GM19240 (cell line): ENCODE measurements around the gene ACTG1.
A peak's percentile ranks its signal among the peaks of the same experiment; 100 is the strongest.

Experiments used
- DNase-seq: peaks from one replicate; pipeline ENCODE4 v3.0.0; 2011; ENCODE audit warnings: low spot score; ENCODE audit not compliant: insufficient read length

ACTG1 gene

GRCh38 chr17:81481815-81482505 lies 30.6 kb downstream of the ACTG1 start:
- no peak for DNase-seq

- DNase-seq, result no peak
These were observed 31.4 kb downstream of the ACTG1 start for GRCh38 chr17:81481073-81481799.

- DNase-seq, result no peak
These were observed 32.2 kb downstream of the ACTG1 start for GRCh38 chr17:81480140-81481072.

GRCh38 chr17:81479175-81480071 lies 33.2 kb downstream of the ACTG1 start:
- DNase-seq, result no peak

GRCh38 chr17:81478119-81478518 lies 34.5 kb downstream of the ACTG1 start:
- DNase-seq, result no peak

- no peak for DNase-seq
These were observed 35.4 kb downstream of the ACTG1 start for GRCh38 chr17:81477173-81477572.

- no peak for DNase-seq
These were observed 36.0 kb downstream of the ACTG1 start for GRCh38 chr17:81476635-81477034.

- DNase-seq, result no peak
These were observed 36.5 kb downstream of the ACTG1 start for GRCh38 chr17:81476097-81476496.

- DNase-seq, result no peak
These were observed 37.6 kb downstream of the ACTG1 start for GRCh38 chr17:81474958-81475357.

GRCh38 chr17:81473019-81473418 lies 39.6 kb downstream of the ACTG1 start:
- no peak for DNase-seq

GRCh38 chr17:81471818-81472456 lies 40.7 kb downstream of the ACTG1 start:
- DNase-seq, result peak; percentile 43

- no peak for DNase-seq
These were observed 41.4 kb downstream of the ACTG1 start for GRCh38 chr17:81470944-81471817.

- no peak for DNase-seq
These were observed 42.2 kb downstream of the ACTG1 start for GRCh38 chr17:81470270-81470943.

GRCh38 chr17:81469266-81469665 lies 43.3 kb downstream of the ACTG1 start:
- DNase-seq, result no peak

GRCh38 chr17:81468770-81469121 lies 43.9 kb downstream of the ACTG1 start:
- no peak for DNase-seq

- no peak for DNase-seq
These were observed 44.4 kb downstream of the ACTG1 start for GRCh38 chr17:81468111-81468769.

GRCh38 chr17:81466564-81467472 lies 45.8 kb downstream of the ACTG1 start:
- no peak for DNase-seq
